ENCODE results near the gene GTSF1L. TPM values are rescaled to one million over a fixed set of nuclear protein-coding genes. Genes with fewer than 3 reads are reported as not detected.

GTSF1L gene
- total RNA-seq, 1 experiment from 2014 or later: not detected

- H3K79me1 ChIP-seq (ENCODE audit: insufficient read depth, low read depth, low read length, poor library complexity, severe bottlenecking): no peaks in the 10 kb centered on the region
- H3K4me3 Mint-ChIP-seq: no peak overlapping the region
- no peaks in the 10 kb centered on the region for H3K27me3 ChIP-seq (ENCODE audit: insufficient read depth, low read length)
- no peaks in the 10 kb centered on the region for H4K20me1 ChIP-seq (ENCODE audit: control insufficient read depth, insufficient read depth, insufficient read length)
- H3K27ac ChIP-seq (ENCODE audit: insufficient read length, low read depth, low read length): no peak overlapping the region
- no peak overlapping the region for H2BK20ac ChIP-seq (ENCODE audit: low read depth, low read length, poor library complexity, severe bottlenecking)
- no peak overlapping the region for H3K18ac ChIP-seq (ENCODE audit: insufficient read length, low read depth, low read length)
- no peak overlapping the region for H3K23ac ChIP-seq (ENCODE audit: insufficient read length, low read depth, low read length)
- no peak overlapping the region for H3K4ac ChIP-seq (ENCODE audit: low read depth, low read length)
- H3T11ph ChIP-seq (ENCODE audit: low read length): no peak overlapping the region
- no peak for DNase-seq
- H3K4me1 Mint-ChIP-seq: peaks cover under 1 to 4% of the 10 kb centered on the region in 2 experiments; a peak in 3 of 4 replicates
- H4K8ac ChIP-seq (replicated peaks; ENCODE audit: insufficient read length, low read depth, low read length): no peak overlapping the region
- no peaks in the 10 kb centered on the region for H3K9me3 Mint-ChIP-seq
- H3K27me3 Mint-ChIP-seq (ENCODE audit: low read depth): peaks cover under 1% of the 10 kb centered on the region
- H3K4me1 ChIP-seq (ENCODE audit: insufficient read depth, low read length): no peaks in the 10 kb centered on the region
- no peak overlapping the region for H3K14ac ChIP-seq (ENCODE audit: insufficient read depth, low read length)
- H3K9ac ChIP-seq (ENCODE audit: extremely low read depth, insufficient read length, low read length): no peak overlapping the region
- H2AK5ac ChIP-seq (ENCODE audit: insufficient read length, low read length): no peak overlapping the region
- H3K79me2 ChIP-seq (ENCODE audit: insufficient read depth, low read length): no peaks in the 10 kb centered on the region
- no peak overlapping the region for H2BK5ac ChIP-seq (ENCODE audit: insufficient read length, low read length)
- no peak for TF ChIP-seq CTCF (conservative IDR thresholded peaks at IDR 0.05)
- no peaks in the 10 kb centered on the region for H3K23me2 ChIP-seq (ENCODE audit: insufficient read length, low read depth, low read length, poor library complexity, severe bottlenecking)
- H4K5ac ChIP-seq (ENCODE audit: insufficient read length, low read depth, low read length): no peak overlapping the region
- no peaks in the 10 kb centered on the region for H3K36me3 Mint-ChIP-seq (ENCODE audit: insufficient read depth in 1 of 3, low read depth in 3 of 3)
- H2AFZ ChIP-seq (ENCODE audit: low read length): no peak overlapping the region
- H3K4me2 ChIP-seq (ENCODE audit: insufficient read depth, insufficient read length, low read length): no peak overlapping the region
- no peak overlapping the region for H2BK12ac ChIP-seq (ENCODE audit: insufficient read length, low read depth, low read length)
- H2BK120ac ChIP-seq (ENCODE audit: low read depth, low read length, poor library complexity, severe bottlenecking): no peak overlapping the region
- WGBS (ENCODE audit: extremely low coverage, insufficient read length, low lambda C conversion rate): no CpG with 5 or more reads among the region's 10 CpGs
- H2BK15ac ChIP-seq (ENCODE audit: low read depth, low read length): no peak overlapping the region
- no peak overlapping the region for H4K91ac ChIP-seq (ENCODE audit: insufficient read length, low read depth, low read length)
- no peak overlapping the region for H3K56ac ChIP-seq (ENCODE audit: insufficient read length, low read depth, low read length)
- H3K27ac Mint-ChIP-seq: no peak overlapping the region
- no peaks in the 10 kb centered on the region for H3K9me3 ChIP-seq (ENCODE audit: control insufficient read depth, low read depth, low read length)
These were observed 469 bp downstream of the GTSF1L start for GRCh38 chr20:43726333-43726732.
